ENCODE data around the gene COMMD7.
A peak's percentile ranks its signal among the peaks of the same experiment; 100 is the strongest.

The COMMD7 gene

GRCh38 chr20:32743237-32744112, at the start of gene COMMD7:
Gene COMMD7, minus strand, starts transcription at chr20:32743467. Its CDS starts 76 bp downstream, at chr20:32743391.
- peak; percentile 80 for DNase-seq

GRCh38 chr20:32792731-32793458, 49.6 kb upstream of the COMMD7 start:
- no peak for DNase-seq

GRCh38 chr20:32792316-32792715, 49.0 kb upstream of the COMMD7 start:
- peak; percentile 72 for DNase-seq

- no peak for DNase-seq
Measured at GRCh38 chr20:32790751-32791057, 47.4 kb upstream of the COMMD7 start.

- peak; percentile 87 for DNase-seq
Measured at GRCh38 chr20:32789896-32790750, 46.9 kb upstream of the COMMD7 start.

- no peak for DNase-seq
Measured at GRCh38 chr20:32787168-32787567, 43.9 kb upstream of the COMMD7 start.

GRCh38 chr20:32786059-32786760, 42.9 kb upstream of the COMMD7 start:
- DNase-seq, result no peak

- no peak for DNase-seq
Measured at GRCh38 chr20:32784369-32785080, 41.3 kb upstream of the COMMD7 start.

- DNase-seq, result no peak
Measured at GRCh38 chr20:32780749-32781655, 37.7 kb upstream of the COMMD7 start.

- no peak for DNase-seq
Measured at GRCh38 chr20:32780278-32780677, 37.0 kb upstream of the COMMD7 start.

GRCh38 chr20:32779500-32780211, 36.4 kb upstream of the COMMD7 start:
- DNase-seq, result no peak

GRCh38 chr20:32777177-32777956, 34.1 kb upstream of the COMMD7 start:
- no peak for DNase-seq

GRCh38 chr20:32775336-32775991, 32.2 kb upstream of the COMMD7 start:
- peak; percentile 40 for DNase-seq

GRCh38 chr20:32773855-32774254, 30.6 kb upstream of the COMMD7 start:
- DNase-seq, result peak; percentile 56

GRCh38 chr20:32773223-32773622, 30.0 kb upstream of the COMMD7 start:
- DNase-seq, result no peak

GRCh38 chr20:32772046-32772445, 28.8 kb upstream of the COMMD7 start:
- no peak for DNase-seq

GRCh38 chr20:32767418-32768198, 24.3 kb upstream of the COMMD7 start:
- DNase-seq, result no peak

All from hematopoietic multipotent progenitor cell treated with erythropoietin and hydrocortisone succinate and interleukin-3 and kit ligand, for 4 days (in vitro differentiated cells).